Measurements from ENCODE around the gene SEC16A.
A peak's percentile ranks its signal among the peaks of the same experiment; 100 is the strongest.

SEC16A gene

DNA sequence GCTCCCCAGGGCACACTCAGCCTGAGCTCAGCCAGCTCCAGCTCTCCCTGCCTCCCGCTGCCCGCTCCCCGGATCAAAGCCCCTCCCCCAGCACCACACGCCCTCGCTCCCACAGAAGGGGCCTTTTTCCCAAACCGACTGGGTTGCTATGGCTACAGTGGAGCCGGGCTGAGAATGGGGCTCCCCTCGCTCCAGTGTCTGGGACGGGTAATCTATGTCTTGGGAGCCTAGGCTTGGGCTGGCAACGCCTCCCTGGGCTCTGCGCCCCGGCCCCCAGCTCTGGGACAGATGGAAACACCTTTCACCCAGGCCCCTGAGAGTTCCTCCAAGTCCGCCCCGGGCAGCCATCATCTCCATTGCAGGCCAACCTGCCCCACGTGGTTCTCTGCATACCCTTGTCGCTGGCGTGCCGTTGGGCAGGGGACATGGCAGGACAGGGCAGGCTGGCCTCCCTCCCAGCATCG is 33.4 kb upstream of the SEC16A start:
- Histone ChIP-seq H3K4me3 (ENCODE audit: low read length in 2 of 2) (no peak overlapping the region), H3K9me3 (ENCODE audit: control insufficient read depth in 2 of 2, low read length in 2 of 2) (no peaks in the 10 kb centered on the region), H3K36me3 (ENCODE audit: control insufficient read depth in 2 of 2, insufficient read depth in 2 of 2, low read length in 2 of 2) (peaks cover 46 to 48% of the 10 kb centered on the region in 2 donors), H3K4me1 (ENCODE audit: control insufficient read depth, insufficient read depth, low read length) (peaks cover 5% of the 10 kb centered on the region), H3K27ac (ENCODE audit: low read length) (no peak overlapping the region), H3K9ac (ENCODE audit: low read length in 2 of 2) (no peak overlapping the region), H3K27me3 (ENCODE audit: control insufficient read depth in 1 of 2, insufficient read depth in 2 of 2, low read length in 2 of 2) (no peaks in the 10 kb centered on the region)

DNA sequence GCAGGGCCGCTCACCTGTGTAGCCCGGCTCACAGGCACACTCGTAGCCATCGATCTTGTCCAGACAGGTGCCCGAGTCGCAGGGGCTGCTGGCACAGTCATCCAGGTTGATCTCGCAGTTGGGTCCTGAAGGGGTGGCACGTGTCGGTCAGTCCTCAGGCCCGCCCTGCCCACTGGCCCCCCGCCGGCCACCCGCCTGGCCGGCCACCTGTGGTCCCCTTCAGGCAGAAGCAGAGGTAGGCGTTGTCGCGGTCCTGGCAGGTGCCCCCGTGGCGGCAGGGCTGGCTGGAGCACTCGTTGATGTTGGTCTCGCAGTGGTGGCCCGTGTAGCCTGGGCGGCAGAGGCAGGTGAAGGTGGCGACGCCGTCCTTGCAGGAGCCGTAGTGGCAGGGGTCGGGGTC is 32.4 kb upstream of the SEC16A start:
- Histone ChIP-seq H3K27me3 (ENCODE audit: control insufficient read depth in 1 of 2, insufficient read depth in 2 of 2, low read length in 2 of 2) (no peaks in the 10 kb centered on the region), H3K4me3 (ENCODE audit: low read length in 2 of 2) (no peak overlapping the region), H3K9me3 (ENCODE audit: control insufficient read depth in 2 of 2, low read length in 2 of 2) (no peaks in the 10 kb centered on the region), H3K27ac (ENCODE audit: low read length) (no peak overlapping the region), H3K9ac (ENCODE audit: low read length in 2 of 2) (no peak overlapping the region), H3K36me3 (ENCODE audit: control insufficient read depth in 2 of 2, insufficient read depth in 2 of 2, low read length in 2 of 2) (peaks cover 53 to 54% of the 10 kb centered on the region in 2 donors), H3K4me1 (ENCODE audit: control insufficient read depth, insufficient read depth, low read length) (peaks cover 7% of the 10 kb centered on the region)

DNA sequence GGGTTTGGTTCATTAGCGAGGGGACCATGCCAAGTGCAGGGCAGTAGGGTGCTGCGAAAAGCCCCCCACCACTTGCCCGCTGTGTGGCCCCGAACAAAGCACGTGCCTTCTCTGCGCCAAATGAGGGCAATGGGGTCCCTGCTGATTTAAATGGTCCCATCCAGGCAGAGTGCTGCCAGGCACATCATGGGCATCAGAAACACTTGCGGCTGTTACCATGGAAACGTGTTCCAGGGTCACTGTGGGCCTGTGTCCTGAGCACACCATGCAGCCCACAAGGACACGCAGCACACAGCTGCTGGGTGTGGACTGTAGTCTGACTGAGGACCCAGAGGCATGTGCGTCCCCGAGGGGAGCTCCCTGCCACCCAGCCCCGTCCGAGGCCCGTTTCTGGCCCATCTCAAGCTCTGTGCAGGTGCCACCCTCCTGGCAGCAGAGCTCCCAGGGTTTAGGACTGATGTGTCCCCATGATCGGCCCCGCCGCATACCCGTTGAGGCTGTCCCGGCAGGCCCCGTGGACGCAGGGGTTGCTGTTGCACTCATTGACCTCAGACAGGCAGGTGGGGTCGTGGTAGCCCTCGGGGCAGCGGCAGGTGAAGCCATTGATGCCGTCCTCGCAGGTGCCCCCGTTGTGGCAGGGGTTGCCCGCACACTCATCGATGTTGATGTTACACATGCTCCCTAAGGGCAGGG is 31.3 kb upstream of the SEC16A start:
- Histone ChIP-seq H3K4me3 (ENCODE audit: low read length in 2 of 2) (no peak overlapping the region), H3K9ac (ENCODE audit: low read length in 2 of 2) (no peak overlapping the region), H3K27ac (ENCODE audit: low read length) (no peak overlapping the region), H3K4me1 (ENCODE audit: control insufficient read depth, insufficient read depth, low read length) (peaks cover 7% of the 10 kb centered on the region), H3K9me3 (ENCODE audit: control insufficient read depth in 2 of 2, low read length in 2 of 2) (no peaks in the 10 kb centered on the region), H3K36me3 (ENCODE audit: control insufficient read depth in 2 of 2, insufficient read depth in 2 of 2, low read length in 2 of 2) (peaks cover 57 to 63% of the 10 kb centered on the region in 2 donors), H3K27me3 (ENCODE audit: control insufficient read depth in 1 of 2, insufficient read depth in 2 of 2, low read length in 2 of 2) (no peaks in the 10 kb centered on the region)

DNA sequence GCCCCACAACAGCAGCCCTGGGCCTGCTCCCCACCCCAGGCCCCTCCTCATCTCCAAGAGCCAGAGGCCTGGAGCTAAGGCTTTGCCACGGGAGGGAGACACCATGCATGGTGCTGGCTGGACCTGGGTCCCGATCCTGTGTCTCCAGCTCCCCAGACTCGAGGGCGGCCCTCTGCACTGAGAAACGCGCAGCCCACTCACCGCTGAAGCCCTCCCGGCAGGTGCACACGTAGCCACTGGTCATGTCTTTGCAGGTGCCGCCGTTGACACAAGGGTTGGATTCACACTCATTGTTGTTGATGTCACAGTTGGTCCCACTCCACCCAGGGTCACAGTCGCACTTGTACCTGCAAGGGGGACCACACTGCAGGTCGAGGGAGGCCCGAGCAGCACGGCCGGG is 30.4 kb upstream of the SEC16A start:
- Histone ChIP-seq H3K9me3 (ENCODE audit: control insufficient read depth in 2 of 2, low read length in 2 of 2) (no peaks in the 10 kb centered on the region), H3K27ac (ENCODE audit: low read length) (no peak overlapping the region), H3K9ac (ENCODE audit: low read length in 2 of 2) (no peak overlapping the region), H3K36me3 (ENCODE audit: control insufficient read depth in 2 of 2, insufficient read depth in 2 of 2, low read length in 2 of 2) (peaks cover 55 to 63% of the 10 kb centered on the region in 2 donors), H3K27me3 (ENCODE audit: control insufficient read depth in 1 of 2, insufficient read depth in 2 of 2, low read length in 2 of 2) (no peaks in the 10 kb centered on the region), H3K4me1 (ENCODE audit: control insufficient read depth, insufficient read depth, low read length) (peaks cover 7% of the 10 kb centered on the region), H3K4me3 (ENCODE audit: low read length in 2 of 2) (no peak overlapping the region)

DNA sequence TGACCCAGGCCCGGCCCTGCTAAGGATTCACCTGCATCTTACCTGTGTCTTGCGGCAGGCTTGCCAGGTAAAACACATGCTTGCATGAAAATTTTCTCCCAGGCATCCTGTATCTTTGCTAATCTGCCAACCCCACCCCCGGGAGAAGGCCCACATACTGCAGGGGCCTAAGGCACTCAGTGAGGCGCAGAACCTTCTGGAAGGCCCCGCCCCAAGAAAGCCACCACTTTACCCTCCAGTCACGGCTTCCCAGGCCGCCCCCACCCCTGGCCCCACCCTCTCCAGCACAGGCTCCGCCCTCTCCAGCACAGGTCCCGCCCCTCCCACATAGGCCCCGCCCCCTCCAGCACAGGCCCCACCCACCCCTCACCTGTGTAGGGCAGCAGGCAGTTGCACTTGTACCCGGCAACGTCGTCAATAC is 29.8 kb upstream of the SEC16A start:
- Histone ChIP-seq H3K9me3 (ENCODE audit: control insufficient read depth in 2 of 2, low read length in 2 of 2) (no peaks in the 10 kb centered on the region), H3K4me3 (ENCODE audit: low read length in 2 of 2) (no peak overlapping the region), H3K27ac (ENCODE audit: low read length) (peak overlapping the region; percentile 66), H3K9ac (ENCODE audit: low read length in 2 of 2) (no peak overlapping the region), H3K36me3 (ENCODE audit: control insufficient read depth in 2 of 2, insufficient read depth in 2 of 2, low read length in 2 of 2) (peaks cover 57 to 63% of the 10 kb centered on the region in 2 donors), H3K27me3 (ENCODE audit: control insufficient read depth in 1 of 2, insufficient read depth in 2 of 2, low read length in 2 of 2) (no peaks in the 10 kb centered on the region), H3K4me1 (ENCODE audit: control insufficient read depth, insufficient read depth, low read length) (peaks cover 7% of the 10 kb centered on the region)

DNA sequence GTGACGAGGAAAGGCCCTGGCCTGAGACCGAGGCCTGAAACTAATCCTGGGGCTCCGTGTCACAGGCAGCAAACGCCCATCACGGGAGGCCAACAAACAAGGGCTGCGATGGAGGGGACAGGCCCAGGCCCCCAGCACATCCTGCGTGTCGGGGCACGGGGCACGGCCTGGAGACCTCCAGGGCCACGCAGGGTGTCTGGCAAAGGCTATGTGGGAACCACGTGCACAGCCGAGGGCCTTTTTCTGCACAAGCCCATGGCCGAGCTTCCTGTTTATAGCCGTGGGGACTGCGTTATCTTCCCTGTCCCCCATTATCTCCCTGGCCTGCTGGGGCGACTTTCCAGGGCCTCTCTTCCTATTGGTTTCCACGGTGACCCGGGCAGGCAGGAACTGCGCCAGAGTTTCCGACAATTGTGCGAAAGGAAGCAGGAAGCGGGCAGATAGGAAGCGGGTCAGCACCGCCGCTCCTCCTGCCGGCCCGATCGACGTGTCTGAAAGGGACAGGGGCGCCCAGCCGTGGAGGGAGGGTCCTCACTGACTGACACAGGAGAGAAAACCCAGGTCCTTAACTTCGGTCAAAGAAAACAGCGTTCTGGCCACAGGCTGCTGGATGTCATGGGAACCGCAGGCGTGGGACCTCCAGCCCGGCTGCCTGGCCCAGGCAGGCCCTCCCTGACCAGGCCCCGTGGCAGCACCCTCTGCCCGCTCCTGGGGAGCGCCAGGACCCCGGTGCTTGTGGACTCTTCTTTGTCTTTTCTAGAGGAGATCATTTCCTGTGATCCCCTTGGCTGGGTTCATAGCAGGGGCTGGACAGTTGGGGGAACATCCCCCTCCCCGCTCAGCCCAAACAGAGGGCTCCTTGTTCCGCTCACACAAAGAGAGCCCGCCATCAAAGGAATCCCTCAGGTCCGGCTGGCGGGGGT is 29.1 kb upstream of the SEC16A start:
- no peak overlapping the region for H3K9ac ChIP-seq (ENCODE audit: low read length in 2 of 2)
- no peak overlapping the region for H3K4me3 ChIP-seq (ENCODE audit: low read length in 2 of 2)
- peaks cover 7% of the 10 kb centered on the region for H3K4me1 ChIP-seq (ENCODE audit: control insufficient read depth, insufficient read depth, low read length)
- peaks cover 55 to 69% of the 10 kb centered on the region in 2 donors for H3K36me3 ChIP-seq (ENCODE audit: control insufficient read depth in 2 of 2, insufficient read depth in 2 of 2, low read length in 2 of 2)
- no peaks in the 10 kb centered on the region for H3K9me3 ChIP-seq (ENCODE audit: control insufficient read depth in 2 of 2, low read length in 2 of 2)
- H3K27ac ChIP-seq (ENCODE audit: low read length): peak overlapping the region; percentile 66
- H3K27me3 ChIP-seq (ENCODE audit: control insufficient read depth in 1 of 2, insufficient read depth in 2 of 2, low read length in 2 of 2): no peaks in the 10 kb centered on the region

DNA sequence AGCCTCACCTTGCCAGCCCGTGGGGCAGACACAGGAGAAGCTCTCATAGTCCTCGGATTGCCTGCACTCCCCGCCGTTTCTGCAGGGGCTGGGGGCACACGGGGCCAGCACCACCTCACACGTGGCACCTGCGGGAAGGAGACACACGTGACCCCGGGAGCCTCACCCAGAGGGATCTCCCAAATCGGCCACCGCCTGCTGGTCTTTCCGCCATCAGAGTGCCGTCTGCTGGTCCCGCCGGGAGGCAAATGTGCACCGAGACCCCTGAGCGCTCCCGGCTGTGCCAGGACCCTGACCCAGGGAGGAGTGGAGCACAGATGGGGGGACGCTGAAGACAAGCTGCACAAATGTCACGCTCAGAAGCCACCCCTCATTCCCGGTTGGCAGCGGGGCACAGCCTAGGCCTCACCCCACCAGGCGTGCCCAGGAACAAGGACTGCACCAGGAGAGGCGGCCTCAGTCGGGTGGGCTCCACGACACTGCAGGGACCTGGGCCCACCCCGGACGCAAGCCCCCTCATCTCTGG is 28.4 kb upstream of the SEC16A start:
- no peaks in the 10 kb centered on the region for H3K9me3 ChIP-seq (ENCODE audit: control insufficient read depth in 2 of 2, low read length in 2 of 2)
- H3K36me3 ChIP-seq (ENCODE audit: control insufficient read depth in 2 of 2, insufficient read depth in 2 of 2, low read length in 2 of 2): peaks cover 59 to 72% of the 10 kb centered on the region in 2 donors
- H3K4me1 ChIP-seq (ENCODE audit: control insufficient read depth, insufficient read depth, low read length): peaks cover 5% of the 10 kb centered on the region

DNA sequence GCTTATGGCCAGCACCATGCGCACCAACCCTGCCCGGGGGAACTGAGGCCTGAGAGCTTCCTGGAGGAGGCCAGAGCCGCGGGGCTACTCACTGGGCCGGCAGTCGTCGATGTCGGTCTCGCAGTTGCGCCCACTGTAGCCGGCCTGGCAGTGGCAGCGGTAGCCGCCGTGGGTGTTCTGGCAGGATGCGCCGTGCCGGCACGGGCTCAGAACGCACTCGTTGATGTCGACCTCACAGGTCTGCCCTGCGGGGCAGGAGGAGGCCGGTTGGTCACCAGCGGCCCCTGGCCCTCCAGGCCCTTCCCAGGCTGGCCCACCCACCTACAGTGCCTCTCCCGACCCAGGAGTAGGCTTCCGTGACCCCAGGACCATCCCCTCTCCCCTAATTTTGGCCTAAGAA is 27.7 kb upstream of the SEC16A start:
- Histone ChIP-seq H3K27me3 (ENCODE audit: control insufficient read depth in 1 of 2, insufficient read depth in 2 of 2, low read length in 2 of 2) (no peaks in the 10 kb centered on the region), H3K9ac (ENCODE audit: low read length in 2 of 2) (no peak overlapping the region), H3K9me3 (ENCODE audit: control insufficient read depth in 2 of 2, low read length in 2 of 2) (no peaks in the 10 kb centered on the region), H3K4me3 (ENCODE audit: low read length in 2 of 2) (no peak overlapping the region), H3K36me3 (ENCODE audit: control insufficient read depth in 2 of 2, insufficient read depth in 2 of 2, low read length in 2 of 2) (peaks cover 59 to 71% of the 10 kb centered on the region in 2 donors), H3K4me1 (ENCODE audit: control insufficient read depth, insufficient read depth, low read length) (peaks cover 3% of the 10 kb centered on the region), H3K27ac (ENCODE audit: low read length) (no peak overlapping the region)

More for the DNA sequence above, 28.4 kb upstream of the SEC16A start:
- no peak overlapping the region for H3K4me3 ChIP-seq (ENCODE audit: low read length in 2 of 2)
- H3K27ac ChIP-seq (ENCODE audit: low read length): no peak overlapping the region
- H3K27me3 ChIP-seq (ENCODE audit: control insufficient read depth in 1 of 2, insufficient read depth in 2 of 2, low read length in 2 of 2): no peaks in the 10 kb centered on the region
- H3K9ac ChIP-seq (ENCODE audit: low read length in 2 of 2): no peak overlapping the region

DNA sequence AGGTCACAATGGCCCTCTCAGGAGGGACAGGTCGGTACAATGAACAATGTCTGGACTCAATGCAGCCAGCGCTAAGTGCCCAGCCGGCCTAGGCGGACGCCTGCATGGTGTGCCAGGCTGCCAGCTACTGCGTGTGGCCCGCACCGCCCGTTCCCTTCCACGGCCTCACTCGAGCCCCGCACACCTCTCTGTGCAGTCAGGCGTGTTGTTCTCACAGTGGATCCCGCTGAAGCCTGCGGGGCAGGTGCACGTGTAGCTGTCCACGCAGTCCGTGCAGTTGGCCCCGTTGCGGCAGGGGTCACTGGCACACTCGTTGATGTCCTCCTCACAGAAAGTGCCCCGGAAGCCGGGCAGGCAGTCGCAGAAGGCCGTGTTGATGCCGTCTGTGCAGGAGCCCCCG is 26.7 kb upstream of the SEC16A start:
- Histone ChIP-seq H3K9ac (ENCODE audit: low read length in 2 of 2) (no peak overlapping the region), H3K27ac (ENCODE audit: low read length) (no peak overlapping the region), H3K9me3 (ENCODE audit: control insufficient read depth in 2 of 2, low read length in 2 of 2) (no peaks in the 10 kb centered on the region), H3K4me3 (ENCODE audit: low read length in 2 of 2) (no peak overlapping the region), H3K4me1 (ENCODE audit: control insufficient read depth, insufficient read depth, low read length) (peaks cover 3% of the 10 kb centered on the region), H3K36me3 (ENCODE audit: control insufficient read depth in 2 of 2, insufficient read depth in 2 of 2, low read length in 2 of 2) (peaks cover 50 to 71% of the 10 kb centered on the region in 2 donors), H3K27me3 (ENCODE audit: control insufficient read depth in 1 of 2, insufficient read depth in 2 of 2, low read length in 2 of 2) (no peaks in the 10 kb centered on the region)

DNA sequence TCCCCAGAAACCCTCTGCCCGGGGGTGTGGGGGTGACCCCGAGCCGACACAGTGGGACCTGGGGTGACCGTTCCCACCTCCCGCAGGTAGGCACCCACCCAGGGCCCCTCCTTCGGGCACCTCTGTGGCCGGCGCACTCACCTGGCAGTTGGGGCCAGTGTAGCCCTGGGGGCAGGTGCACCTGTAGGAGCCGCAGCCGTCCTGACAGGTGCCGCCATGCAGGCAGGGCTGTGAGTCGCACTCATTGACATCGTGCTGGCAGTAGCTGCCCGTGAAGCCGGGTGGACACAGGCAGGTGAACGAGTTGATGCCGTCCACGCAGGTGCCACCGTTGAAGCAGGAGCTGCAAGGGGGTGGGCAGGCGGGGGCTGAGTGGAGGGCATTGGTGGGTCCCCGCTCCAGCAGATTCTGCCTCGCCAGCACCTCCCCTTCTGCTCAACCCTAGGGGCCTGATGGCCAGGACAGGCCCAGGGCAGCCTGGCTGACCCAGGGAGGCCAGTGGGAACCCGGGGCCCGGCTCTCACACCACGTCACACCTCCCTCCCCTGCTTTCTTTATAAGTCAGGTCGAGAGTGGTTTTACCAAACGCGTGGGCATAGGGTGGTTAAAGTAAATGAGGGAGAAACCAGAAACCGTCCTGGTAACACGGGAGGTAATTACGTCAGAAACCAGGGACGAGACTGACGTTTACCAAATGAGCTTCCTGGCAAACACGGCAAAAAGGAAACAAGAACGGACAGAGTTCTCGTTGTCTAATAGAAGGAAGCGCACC is 26.1 kb upstream of the SEC16A start:
- H3K9me3 ChIP-seq (ENCODE audit: control insufficient read depth in 2 of 2, low read length in 2 of 2): no peaks in the 10 kb centered on the region
- H3K36me3 ChIP-seq (ENCODE audit: control insufficient read depth in 2 of 2, insufficient read depth in 2 of 2, low read length in 2 of 2): peaks cover 48 to 70% of the 10 kb centered on the region in 2 donors
- no peak overlapping the region for H3K27ac ChIP-seq (ENCODE audit: low read length)
- no peaks in the 10 kb centered on the region for H3K27me3 ChIP-seq (ENCODE audit: control insufficient read depth in 1 of 2, insufficient read depth in 2 of 2, low read length in 2 of 2)
- H3K9ac ChIP-seq (ENCODE audit: low read length in 2 of 2): no peak overlapping the region
- peaks cover 3% of the 10 kb centered on the region for H3K4me1 ChIP-seq (ENCODE audit: control insufficient read depth, insufficient read depth, low read length)
- H3K4me3 ChIP-seq (ENCODE audit: low read length in 2 of 2): no peak overlapping the region

Measured in stomach smooth muscle (tissue), 2 donors.